GM18498 (cell line): ENCODE measurements around the gene IKZF2.

Experiments
- ATAC-seq: cut with Tn5 transposase; IDR thresholded peaks from one replicate; pipeline ENCODE4 v1.9.1; 2021; ENCODE audit warnings: mild to moderate bottlenecking, moderate library complexity; ENCODE audit not compliant: unreplicated experiment

The IKZF2 gene

DNA sequence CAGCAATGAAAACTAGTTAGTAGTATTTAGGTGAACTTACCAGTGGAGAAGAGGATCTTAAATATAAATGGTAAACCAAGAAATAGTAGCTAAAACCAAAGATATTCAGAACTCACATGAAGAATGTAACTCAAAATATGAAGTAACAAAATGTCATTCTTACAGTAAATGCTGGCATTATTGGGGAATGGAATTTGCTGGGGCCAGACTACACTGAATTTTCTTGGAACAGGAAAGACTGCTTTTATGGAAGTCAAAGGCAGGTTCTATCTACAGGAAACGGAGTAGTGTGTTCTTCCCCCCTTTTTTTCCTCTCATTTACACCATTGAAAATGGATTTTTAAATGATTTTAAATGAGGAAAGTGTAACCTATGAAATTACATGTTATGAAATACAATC lies 188.7 kb downstream of the IKZF2 start:
- ATAC-seq = no peak

DNA sequence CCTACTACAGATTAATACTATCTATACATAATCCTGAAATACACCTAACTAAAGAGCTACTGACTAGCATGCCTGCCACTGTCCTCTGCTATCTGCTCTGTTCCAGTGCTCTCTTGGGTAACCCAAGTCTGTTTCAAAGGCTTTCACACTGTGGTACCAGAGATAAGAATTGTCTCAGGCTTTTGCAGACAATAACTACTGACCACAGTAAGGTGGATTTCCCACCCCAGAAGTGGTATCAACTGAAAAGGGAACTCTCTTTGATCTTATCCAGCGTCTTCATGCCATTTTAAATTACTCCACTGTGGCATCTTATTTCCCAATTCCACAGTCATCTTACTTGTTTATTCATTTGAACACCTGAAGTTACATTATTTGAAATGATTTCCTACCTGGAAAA lies 190.2 kb downstream of the IKZF2 start:
- ATAC-seq = no peak

DNA sequence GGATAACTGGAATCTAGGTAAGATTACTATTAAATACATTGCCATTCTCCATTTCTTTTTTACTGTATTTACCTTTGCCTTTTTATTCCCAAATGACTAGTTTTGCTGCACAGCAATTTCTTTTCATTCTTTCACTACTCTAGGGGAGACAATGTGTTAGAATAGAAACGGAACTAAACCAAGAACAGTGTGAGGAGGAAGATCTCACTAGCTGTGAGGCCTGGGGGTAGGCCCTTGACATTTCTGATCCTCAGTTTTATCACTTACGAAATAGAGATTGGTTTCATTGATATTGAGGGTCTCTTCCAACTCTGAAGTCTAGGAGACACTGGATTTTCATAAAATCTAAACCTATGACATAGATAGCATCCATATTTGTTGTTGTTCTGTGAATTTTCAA lies 191.1 kb downstream of the IKZF2 start:
- no peak for ATAC-seq

DNA sequence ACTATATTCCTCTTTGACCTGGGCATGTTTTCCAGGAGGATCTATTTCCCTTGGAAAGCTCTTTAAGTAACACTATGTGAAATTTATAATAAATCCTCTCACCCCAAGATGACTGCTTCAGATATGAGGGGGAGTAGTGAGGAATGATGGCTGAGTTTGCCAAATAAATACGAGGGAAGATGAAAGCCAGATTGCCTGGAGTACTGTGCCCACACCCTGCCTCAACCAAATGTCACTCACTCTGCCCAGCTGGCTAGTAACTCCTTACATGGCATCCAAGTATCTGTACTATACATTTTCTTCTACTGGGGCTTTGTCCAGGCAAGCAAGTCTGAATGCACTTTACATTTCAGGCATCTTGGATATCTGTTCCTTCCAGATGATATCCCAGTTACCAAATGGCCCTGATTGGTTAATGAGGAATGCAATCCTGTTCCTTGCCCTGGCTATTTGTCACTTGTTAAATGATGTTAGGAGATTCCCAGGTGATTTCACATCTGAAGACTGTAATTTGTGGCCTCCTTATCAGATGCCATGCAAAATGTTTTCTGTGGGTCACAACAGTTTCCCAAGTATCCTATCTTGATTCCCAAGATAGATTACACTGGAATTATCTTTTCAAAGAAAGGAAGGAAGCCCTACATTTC lies 191.8 kb downstream of the IKZF2 start:
- no peak for ATAC-seq

DNA sequence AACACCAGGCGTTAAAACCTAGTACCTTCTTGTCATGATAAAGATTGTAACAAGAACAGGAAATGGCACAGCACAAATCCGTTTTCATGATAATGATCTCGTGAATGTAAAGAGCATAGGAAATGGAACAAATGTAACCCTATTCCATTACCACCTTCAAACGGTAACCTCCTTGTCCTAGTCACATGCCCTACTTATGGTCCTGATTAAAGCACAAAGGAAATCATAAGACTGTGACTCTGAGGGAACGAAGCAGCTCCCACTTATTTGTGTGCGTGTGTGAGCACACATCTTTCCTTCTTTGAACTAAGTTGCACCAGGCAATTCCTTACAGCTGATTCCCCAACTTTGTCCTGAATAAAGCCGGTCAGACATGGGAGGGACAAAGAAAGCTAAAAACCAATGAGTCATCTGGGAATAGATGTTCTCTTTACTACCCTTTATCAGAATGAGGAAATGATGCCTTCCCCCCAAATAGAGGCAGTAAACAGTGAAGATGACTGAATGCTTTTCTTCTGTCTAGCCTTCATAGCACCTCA lies 192.6 kb downstream of the IKZF2 start:
- no peak for ATAC-seq

DNA sequence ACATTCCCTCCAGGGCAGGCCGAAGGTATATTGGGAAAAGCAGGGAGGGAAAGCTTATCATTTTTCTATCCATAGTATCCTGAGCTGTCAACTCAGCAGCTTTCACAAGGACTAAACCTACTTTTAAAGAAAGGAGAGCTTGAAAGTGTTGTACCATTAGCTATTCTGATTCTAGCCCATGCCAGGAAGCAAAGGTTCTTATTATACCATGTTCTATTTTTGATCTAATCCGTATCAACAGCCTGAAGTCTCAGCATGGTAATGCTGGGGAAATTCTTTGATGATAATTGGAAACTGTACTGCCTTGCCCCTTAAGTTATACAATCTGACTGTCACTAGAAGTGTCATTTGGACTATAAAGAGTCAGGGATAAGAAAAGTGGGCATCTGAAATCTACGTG lies 193.3 kb downstream of the IKZF2 start:
- no peak for ATAC-seq

DNA sequence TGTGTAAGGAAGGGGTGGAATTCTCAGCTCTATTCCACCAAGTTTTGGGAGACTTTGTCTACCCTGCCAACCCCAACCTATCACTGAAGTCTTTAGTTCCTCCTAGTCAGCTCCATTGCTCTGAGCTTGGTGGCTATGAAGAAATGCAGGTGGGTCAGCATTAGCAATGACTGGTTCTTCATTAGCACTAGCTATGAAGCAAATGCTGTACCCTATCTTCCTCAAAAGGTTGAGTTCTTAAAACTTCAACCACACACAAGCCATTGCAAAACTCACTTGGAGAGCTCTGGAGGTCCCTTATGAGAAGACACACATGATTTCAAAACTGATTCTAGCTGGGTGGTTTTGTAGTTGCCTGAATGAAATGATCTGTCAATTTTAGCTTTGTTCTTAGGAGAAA lies 193.8 kb downstream of the IKZF2 start:
- no peak for ATAC-seq

DNA sequence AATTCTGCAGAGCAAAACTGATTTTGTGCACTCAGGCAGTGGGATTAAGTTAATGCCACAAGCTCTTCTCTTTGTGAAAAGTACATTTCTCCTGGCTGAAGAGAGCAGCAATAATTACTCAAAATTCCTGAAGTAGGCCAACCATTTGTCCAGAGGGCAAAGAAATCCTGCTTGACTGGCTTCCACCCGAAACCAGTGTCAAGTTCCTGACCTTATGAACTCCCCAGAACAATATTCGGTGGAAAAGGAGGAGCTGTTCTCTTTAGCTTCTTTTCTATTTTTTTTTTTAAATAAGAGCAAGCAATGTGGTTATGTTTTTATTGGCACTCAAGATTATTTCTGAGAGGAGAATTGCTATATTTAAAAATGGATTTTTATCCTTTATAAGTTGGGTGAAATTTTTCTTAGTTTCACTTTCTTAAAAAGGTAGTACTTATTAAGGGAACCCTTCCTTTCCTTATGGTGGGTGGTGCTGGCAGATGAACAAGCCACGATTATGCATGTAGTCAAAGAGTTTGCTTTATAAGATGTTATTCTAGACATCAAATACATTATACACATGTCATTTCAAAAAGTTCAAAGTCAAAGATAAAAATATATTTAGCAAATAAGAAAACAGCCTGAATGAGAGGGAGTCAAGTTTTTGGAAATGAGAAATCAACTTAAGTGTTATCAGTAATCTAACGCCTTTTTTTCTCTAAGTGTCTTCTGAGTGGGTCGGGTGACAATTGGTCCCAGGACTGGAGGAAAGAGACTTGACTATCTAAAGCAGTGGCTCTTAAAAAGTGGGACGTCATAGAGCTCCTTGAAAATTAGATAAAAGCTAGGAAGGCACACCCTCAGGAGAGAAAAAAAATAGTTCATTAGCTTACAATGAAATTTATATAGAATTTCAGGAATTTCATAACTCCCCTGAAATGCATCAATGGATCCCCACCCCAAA lies 194.5 kb downstream of the IKZF2 start:
- ATAC-seq = no peak

DNA sequence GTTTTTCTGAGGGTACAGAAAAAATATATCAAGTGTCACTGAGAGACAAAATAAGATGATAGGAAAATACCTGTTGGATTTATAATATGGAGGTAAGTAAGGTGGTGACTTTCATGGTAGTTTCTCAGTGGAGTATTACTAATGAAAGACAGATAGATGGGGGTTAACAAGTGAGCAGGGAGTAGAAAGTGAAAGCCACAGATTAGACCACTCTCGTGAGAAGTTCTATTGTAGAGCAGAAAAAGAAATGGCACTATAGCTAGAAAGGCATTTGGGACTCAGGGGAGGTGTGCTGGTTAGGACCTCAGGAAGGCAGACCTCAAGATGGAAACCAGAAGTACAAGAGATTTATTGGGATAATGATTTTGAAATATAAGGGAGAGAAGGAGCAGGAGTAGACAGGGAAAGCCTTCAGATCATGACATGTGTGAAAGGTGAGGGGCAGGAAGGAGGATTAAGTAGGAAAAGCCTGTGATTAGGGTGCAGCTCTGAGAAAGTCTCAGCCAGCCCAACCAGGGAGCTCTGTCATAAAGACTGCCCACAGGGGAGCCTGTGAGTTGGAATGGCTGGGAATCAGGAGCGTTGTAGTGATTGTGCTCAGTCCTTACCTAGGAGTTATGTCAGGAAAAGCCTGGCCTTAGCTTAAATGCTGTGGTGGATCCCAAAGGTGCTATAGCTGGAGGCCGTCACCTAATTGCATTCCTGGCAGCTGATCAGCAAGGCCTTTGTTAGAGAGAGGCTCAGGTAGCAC lies 198.1 kb downstream of the IKZF2 start:
- ATAC-seq = peak; percentile 93

DNA sequence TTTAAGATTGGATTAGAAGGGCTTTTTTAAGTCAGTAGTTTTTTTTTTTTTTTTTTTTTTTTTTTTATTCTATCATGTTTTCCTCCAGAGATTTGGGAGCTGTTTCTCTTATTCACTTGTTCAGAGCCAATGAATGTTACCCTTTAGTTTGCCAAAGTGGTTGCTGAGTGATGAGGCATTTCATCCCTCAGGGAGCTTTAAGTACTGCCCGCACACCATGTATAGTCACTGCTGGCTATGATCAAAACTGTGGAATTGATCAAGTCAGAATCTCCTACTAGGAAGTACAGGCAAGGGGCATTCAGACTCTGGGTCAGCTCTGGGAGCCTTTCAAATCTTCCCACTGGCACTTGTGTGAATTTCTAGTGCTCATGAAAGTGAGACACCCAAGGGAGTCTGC lies 201.6 kb downstream of the IKZF2 start:
- no peak for ATAC-seq
